ENCODE measurements around the gene MADCAM1. TPM values are rescaled to one million over a fixed set of nuclear protein-coding genes. Genes with fewer than 3 reads are reported as not detected.

Gene MADCAM1
- total RNA-seq, 1 donor from 2014 or later, result not detected

DNA sequence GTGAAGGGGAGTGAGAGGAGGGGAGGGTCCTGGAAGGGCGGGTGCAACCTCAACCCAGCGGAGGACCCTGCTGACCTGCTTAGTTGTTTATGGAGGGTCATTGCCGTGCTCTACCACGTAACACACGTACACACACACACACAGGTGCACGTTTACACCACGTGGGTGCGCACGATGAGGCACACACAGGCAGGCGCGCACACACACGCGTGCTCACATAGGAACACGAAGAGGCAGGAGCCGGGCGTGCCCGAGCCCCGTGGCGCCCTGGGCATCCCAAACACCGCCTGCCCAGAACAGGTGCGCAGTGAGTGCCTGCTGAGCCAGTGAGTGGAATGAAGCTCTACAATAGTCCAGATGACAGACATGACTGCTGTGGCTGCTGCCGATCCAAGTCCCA, 11.2 kb upstream of the MADCAM1 start:
- peaks cover 7% of the 10 kb centered on the region for H3K36me3 Mint-ChIP-seq
- peak overlapping the region; percentile 37 for H3K4me3 ChIP-seq
- H3K4me2 ChIP-seq, result peak overlapping the region; percentile 77

DNA sequence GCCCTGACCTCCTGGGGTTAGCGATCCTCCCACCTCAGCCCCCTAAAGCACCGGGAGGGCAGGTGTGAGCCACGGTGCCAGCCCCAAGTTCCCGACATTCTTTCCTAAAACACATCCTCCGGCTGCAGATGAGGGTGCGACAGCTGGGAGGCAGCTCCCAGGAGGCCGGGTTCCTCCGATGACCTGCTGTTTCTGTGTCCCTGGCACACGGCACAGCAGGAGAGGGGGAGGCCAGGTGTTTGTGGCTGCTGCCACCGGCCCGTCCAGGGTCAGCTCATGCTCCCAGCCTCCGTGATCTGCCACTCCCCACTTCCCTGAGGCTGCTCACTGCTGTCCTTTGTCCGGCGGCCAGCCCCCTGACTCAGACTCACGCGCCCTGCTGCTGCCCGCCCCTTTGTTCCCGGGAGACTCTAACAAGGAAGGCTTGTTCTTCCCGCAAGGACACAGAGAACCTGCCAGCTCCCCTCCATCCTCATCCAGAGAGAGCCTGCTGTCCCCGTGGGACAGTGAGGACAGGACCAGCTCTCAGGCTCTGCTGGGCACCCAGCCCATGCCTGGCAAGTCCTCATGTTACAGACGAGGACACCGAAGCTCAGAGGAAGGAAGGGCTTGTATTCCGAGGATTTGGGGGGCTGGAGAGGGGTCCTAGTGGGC, 10.6 kb upstream of the MADCAM1 start:
- peaks cover 37% of the 10 kb centered on the region for H3K4me1 Mint-ChIP-seq
- Histone ChIP-seq H3K9ac (no peak overlapping the region), H3F3A (ENCODE audit: low read depth) (peaks cover 51% of the 10 kb centered on the region), H3K79me2 (ENCODE audit: low read depth) (no peaks in the 10 kb centered on the region), H3K4me1 (peaks cover 15% of the 10 kb centered on the region), H2AFZ (replicated peaks) (peak overlapping the region; percentile 88), H3K4me3 (peak overlapping the region; percentile 37), H4K20me1 (ENCODE audit: low read depth) (no peaks in the 10 kb centered on the region), H3K27ac (peak overlapping the region; percentile 68), H3K27me3 (peaks cover 12% of the 10 kb centered on the region), H3K36me3 (no peaks in the 10 kb centered on the region), H3K4me2 (peak overlapping the region; percentile 77), H3K9me3 (ENCODE audit: low read depth) (no peaks in the 10 kb centered on the region)
- no peak for TF ChIP-seq CTCF (IDR thresholded peaks at IDR 0.05)
- peaks cover 13% of the 10 kb centered on the region for H3K9me3 Mint-ChIP-seq
- peaks cover 5% of the 10 kb centered on the region for H3K36me3 Mint-ChIP-seq
- H3K4me3 Mint-ChIP-seq, result peak overlapping the region; percentile 77
- peak overlapping the region; percentile 96 for H3K27ac Mint-ChIP-seq
- peaks cover 29% of the 10 kb centered on the region for H3K27me3 Mint-ChIP-seq (ENCODE audit: insufficient read depth, low read depth)
- peak; percentile 84 for DNase-seq (ENCODE audit: low spot score)

More for the DNA sequence above, 11.2 kb upstream of the MADCAM1 start:
- DNase-seq (ENCODE audit: low spot score), result no peak
- H3K36me3 ChIP-seq, result no peaks in the 10 kb centered on the region
- no peak overlapping the region for H2AFZ ChIP-seq (replicated peaks)
- peaks cover 15% of the 10 kb centered on the region for H3K4me1 ChIP-seq
- peak overlapping the region; percentile 63 for H3K27ac Mint-ChIP-seq
- H3K9me3 ChIP-seq (ENCODE audit: low read depth), result no peaks in the 10 kb centered on the region
- peaks cover 50% of the 10 kb centered on the region for H3F3A ChIP-seq (ENCODE audit: low read depth)
- peaks cover 12% of the 10 kb centered on the region for H3K27me3 ChIP-seq
- no peak overlapping the region for H3K27ac ChIP-seq
- no peaks in the 10 kb centered on the region for H4K20me1 ChIP-seq (ENCODE audit: low read depth)
- no peaks in the 10 kb centered on the region for H3K79me2 ChIP-seq (ENCODE audit: low read depth)
- peaks cover 38% of the 10 kb centered on the region for H3K4me1 Mint-ChIP-seq
- H3K9me3 Mint-ChIP-seq, result peaks cover 18% of the 10 kb centered on the region
- H3K4me3 Mint-ChIP-seq, result peak overlapping the region; percentile 59
- peaks cover 35% of the 10 kb centered on the region for H3K27me3 Mint-ChIP-seq (ENCODE audit: insufficient read depth, low read depth)
- TF ChIP-seq EZH2phosphoT487 (IDR thresholded peaks at IDR 0.05) (no peak), EZH2 (IDR thresholded peaks at IDR 0.05) (no peak), CTCF (IDR thresholded peaks at IDR 0.05) (no peak)
- H3K9ac ChIP-seq, result no peak overlapping the region

- peaks cover 5% of the 10 kb centered on the region for H3K36me3 Mint-ChIP-seq
- H3K27ac Mint-ChIP-seq, result no peak overlapping the region
- no peaks in the 10 kb centered on the region for H3K79me2 ChIP-seq (ENCODE audit: low read depth)
- peaks cover 15% of the 10 kb centered on the region for H3K4me1 ChIP-seq
- no peaks in the 10 kb centered on the region for H3K36me3 ChIP-seq
- H3F3A ChIP-seq (ENCODE audit: low read depth), result peaks cover 52% of the 10 kb centered on the region
- H3K4me1 Mint-ChIP-seq, result peaks cover 38% of the 10 kb centered on the region
- H3K4me3 ChIP-seq, result peak overlapping the region; percentile 90
- H4K20me1 ChIP-seq (ENCODE audit: low read depth), result no peaks in the 10 kb centered on the region
- no peaks in the 10 kb centered on the region for H3K9me3 ChIP-seq (ENCODE audit: low read depth)
- H3K27me3 Mint-ChIP-seq (ENCODE audit: insufficient read depth, low read depth), result peaks cover 9% of the 10 kb centered on the region
- peaks cover 3% of the 10 kb centered on the region for H3K9me3 Mint-ChIP-seq
- peak overlapping the region; percentile 89 for H3K4me3 Mint-ChIP-seq
- peaks cover 12% of the 10 kb centered on the region for H3K27me3 ChIP-seq
- H3K27ac ChIP-seq, result peak overlapping the region; percentile 71
- peak; percentile 97 for DNase-seq (ENCODE audit: low spot score)
- peak overlapping the region; percentile 83 for H3K4me2 ChIP-seq
- TF ChIP-seq EZH2 (IDR thresholded peaks at IDR 0.05), result no peak
- TF ChIP-seq CTCF (IDR thresholded peaks at IDR 0.05), result peak; percentile 3
- H3K9ac ChIP-seq, result peak overlapping the region; percentile 62
- H2AFZ ChIP-seq (replicated peaks), result peak overlapping the region; percentile 85
Measured at GRCh38 chr19:488505-489417, 7.5 kb upstream of the MADCAM1 start.

Measured in neural progenitor cell (in vitro differentiated cells).